ENCODE data around the gene SYT2. TPM values are rescaled to one million over a fixed set of nuclear protein-coding genes. Genes with fewer than 3 reads are reported as not detected.
"Not testable (repeated sequence)": the region's sequence is repeated elsewhere in the genome, so short reads cannot be mapped to it uniquely, and the experiment has no call there.

The SYT2 gene
- total RNA-seq, 1 donor from 2014 or later: 0.06 TPM

DNA sequence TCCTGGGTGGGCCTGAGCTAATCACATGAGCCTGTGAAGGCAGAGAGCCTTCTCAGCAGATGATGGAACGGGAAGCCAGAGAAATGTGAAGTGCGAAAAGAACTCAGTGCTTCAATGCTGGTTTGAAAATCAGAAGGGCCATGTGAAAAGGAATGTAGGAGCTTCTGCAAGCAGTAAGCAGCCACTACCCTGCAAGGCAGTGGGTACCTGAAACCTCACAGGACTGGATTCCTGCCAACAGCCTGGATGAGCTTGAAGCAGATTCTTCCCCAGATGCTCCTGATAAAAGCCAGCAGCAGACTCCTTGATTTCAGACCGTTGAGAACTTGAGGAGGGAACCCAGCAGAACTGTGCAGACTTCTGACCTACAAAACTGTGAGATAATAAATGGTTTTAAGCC is 158.6 kb downstream of the SYT2 start:
- Histone ChIP-seq H3K27ac (no peak overlapping the region), H3K36me3 (no peaks in the 10 kb centered on the region), H3K4me1 (peaks cover 18% of the 10 kb centered on the region), H3K4me3 (no peak overlapping the region), H3K27me3 (no peaks in the 10 kb centered on the region), H3K9me3 (no peaks in the 10 kb centered on the region)
- intact Hi-C loops (cut with DNase I): no loop called here
- ATAC-seq (no peak), DNase-seq (no peak)
- TF ChIP-seq, protein P1, sequence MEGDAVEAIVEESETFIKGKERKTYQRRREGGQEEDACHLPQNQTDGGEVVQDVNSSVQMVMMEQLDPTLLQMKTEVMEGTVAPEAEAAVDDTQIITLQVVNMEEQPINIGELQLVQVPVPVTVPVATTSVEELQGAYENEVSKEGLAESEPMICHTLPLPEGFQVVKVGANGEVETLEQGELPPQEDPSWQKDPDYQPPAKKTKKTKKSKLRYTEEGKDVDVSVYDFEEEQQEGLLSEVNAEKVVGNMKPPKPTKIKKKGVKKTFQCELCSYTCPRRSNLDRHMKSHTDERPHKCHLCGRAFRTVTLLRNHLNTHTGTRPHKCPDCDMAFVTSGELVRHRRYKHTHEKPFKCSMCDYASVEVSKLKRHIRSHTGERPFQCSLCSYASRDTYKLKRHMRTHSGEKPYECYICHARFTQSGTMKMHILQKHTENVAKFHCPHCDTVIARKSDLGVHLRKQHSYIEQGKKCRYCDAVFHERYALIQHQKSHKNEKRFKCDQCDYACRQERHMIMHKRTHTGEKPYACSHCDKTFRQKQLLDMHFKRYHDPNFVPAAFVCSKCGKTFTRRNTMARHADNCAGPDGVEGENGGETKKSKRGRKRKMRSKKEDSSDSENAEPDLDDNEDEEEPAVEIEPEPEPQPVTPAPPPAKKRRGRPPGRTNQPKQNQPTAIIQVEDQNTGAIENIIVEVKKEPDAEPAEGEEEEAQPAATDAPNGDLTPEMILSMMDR (IDR thresholded peaks at IDR 0.05): no peak

DNA sequence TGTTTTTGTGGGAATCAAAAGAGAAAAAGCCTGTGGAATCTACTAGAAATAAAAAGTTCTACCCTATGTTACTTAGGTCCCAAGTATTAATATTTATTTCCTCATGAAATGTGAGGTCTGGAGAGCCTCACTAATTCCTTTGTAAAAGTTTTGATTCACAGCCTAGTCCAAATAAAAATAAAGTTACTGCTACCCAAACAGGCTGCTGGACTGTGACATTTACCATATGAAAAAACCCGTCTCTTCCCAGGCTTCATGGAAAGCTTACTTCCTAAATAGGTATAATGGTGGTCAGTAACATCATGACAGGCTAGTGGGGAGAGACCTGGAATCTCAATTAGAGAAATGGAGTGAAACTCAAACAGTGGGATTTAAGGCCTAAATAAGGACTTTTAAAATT is 160.2 kb downstream of the SYT2 start:
- H3K4me3 ChIP-seq; H3K9me3 ChIP-seq; H3K36me3 ChIP-seq; H3K27ac ChIP-seq; H3K27me3 ChIP-seq; DNase-seq; ATAC-seq; intact Hi-C loops (cut with DNase I): not testable (repeated sequence)
- peaks cover 27% of the 10 kb centered on the region for H3K4me1 ChIP-seq

DNA sequence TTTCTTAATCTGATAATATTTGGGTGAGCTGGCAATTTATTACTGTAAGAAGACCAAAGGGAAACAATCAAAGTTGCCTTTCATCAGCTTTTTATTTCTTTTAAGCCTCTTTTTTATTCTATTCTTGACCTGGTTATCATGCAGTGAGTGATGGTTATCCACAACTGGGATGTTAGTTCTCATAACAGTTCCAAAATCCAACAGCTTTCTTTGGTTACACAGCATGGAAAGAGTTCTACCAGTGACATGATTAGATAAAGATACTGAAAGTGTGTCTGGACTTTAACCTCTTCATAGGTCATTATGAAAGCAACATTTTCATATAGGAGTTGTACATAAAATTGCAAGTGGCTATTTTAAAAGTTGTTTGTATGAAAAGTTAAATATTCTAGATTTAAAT is 163.0 kb downstream of the SYT2 start:
- intact Hi-C loops (cut with DNase I): no loop called here
- H3K36me3 ChIP-seq: no peaks in the 10 kb centered on the region
- no peaks in the 10 kb centered on the region for H3K9me3 ChIP-seq
- no peaks in the 10 kb centered on the region for H3K27me3 ChIP-seq
- DNase-seq (no peak), ATAC-seq (no peak)
- TF ChIP-seq, protein P1 (IDR thresholded peaks at IDR 0.05): no peak
- no peak overlapping the region for H3K4me3 ChIP-seq
- no peak overlapping the region for H3K27ac ChIP-seq
- H3K4me1 ChIP-seq: peaks cover 9% of the 10 kb centered on the region

DNA sequence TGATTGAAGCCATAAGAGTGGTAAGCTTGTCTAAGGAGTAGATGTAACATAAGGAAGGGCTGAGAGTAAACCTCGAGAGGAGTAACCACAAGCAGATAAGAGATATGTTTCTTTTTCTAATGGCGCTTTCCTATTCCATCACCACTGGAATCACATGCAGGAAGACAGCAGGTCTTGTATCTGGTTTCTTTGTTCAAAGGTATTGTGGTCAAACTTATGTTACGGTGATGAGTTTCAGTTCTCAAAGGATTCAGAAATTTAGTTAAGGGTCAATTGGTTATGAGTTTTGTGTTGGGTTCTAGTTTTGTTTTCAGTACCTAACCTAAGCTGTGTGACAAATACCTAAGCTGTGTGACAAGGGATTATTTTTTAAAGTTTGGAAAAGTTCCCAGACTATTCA is 163.5 kb downstream of the SYT2 start:
- DNase-seq; H3K4me3 ChIP-seq; H3K27me3 ChIP-seq; H3K36me3 ChIP-seq; H3K9me3 ChIP-seq; H3K27ac ChIP-seq; H3K4me1 ChIP-seq; intact Hi-C loops (cut with DNase I); ATAC-seq: not testable (repeated sequence)

DNA sequence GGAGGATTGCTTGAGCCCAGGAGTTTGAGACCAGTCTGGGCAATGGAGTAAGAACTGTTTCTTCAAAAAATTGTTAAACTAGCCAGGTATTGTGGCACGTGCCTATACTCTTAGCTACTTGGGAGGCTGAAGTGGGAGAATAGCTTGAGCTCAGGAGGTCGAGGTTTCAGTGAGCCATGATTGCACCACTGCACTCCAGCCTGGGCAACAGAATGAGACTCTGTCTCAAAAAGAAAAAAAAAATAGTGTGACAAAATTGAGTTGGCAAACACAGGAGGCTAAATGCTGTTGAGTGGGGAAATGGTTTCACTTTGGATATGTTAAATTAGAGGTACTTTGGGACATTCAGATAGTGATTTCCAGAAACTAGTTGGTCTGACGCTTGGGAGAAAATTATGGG is 163.9 kb downstream of the SYT2 start:
- DNase-seq: peak; percentile 63
- H3K9me3 ChIP-seq; H3K36me3 ChIP-seq; H3K4me3 ChIP-seq; H3K27me3 ChIP-seq; intact Hi-C loops (cut with DNase I); H3K4me1 ChIP-seq: not testable (repeated sequence)
- peak overlapping the region; percentile 13 for H3K27ac ChIP-seq
- ATAC-seq: peak; percentile 42

DNA sequence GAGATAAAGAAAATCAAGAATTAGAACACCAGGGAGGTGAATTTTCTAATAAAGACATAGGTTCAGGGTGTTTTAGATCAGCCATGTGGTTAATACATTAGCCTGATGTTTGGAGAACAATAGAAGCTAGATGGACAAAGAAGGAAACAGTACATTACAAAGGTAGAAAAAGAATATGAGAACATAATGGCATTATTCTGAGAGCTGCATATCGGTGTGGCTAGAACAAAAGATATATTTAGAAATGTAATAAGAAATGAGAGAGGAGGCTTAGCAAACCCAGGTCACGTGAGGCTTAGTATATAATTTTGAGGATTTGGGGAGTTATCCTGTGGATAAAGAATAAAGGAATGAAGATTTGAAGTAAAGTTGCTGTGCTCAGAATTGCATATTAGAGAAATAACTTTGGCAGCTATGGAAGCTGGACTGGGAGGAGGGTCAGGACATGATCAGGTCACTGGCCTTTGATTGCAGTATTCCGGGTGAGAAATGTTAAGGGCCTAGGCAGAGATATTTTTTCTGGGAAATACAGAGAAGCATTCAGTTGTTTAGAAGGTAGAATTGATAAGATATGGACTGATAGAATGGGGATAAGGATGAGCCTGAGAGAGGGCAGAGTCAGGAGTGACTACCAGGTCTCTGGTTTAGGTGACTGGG is 164.5 kb downstream of the SYT2 start:
- H3K9me3 ChIP-seq; H3K36me3 ChIP-seq; H3K27me3 ChIP-seq; H3K4me1 ChIP-seq; ATAC-seq; intact Hi-C loops (cut with DNase I); DNase-seq; H3K4me3 ChIP-seq: not testable (repeated sequence)
- H3K27ac ChIP-seq: peak overlapping the region; percentile 13

DNA sequence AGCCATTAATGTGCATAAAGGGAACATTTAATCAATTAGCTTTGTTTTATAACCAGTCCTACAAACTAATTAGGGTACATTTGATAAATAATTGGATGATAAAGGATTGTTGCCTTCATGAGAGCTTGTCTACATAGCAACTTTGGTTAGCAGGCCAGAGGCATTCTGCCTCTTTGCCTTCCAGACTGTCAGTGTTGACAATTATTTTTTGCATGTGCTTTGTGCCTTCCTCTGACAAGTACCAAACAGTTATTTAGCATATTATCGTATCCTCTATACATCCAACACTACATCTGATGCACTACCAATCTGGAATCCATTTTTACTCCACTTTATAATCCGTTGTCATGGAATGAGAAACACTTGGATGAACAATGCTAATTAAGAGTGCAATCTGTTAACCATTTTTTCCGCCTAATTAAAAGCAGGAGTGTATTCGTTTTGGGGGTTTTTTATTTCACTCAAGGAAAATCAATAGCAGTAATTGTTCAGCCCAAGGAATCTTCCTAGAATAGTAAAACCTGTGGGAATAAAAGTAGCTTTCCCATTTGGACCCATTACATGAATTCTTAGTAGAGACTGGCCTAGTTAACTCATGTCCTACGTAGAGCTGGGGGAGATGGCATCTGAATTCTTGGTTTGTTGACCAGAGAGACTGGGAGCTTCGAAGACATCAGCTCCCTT is 165.3 kb downstream of the SYT2 start:
- H3K27me3 ChIP-seq; H3K27ac ChIP-seq; DNase-seq; intact Hi-C loops (cut with DNase I); ATAC-seq; H3K4me1 ChIP-seq; H3K36me3 ChIP-seq; H3K9me3 ChIP-seq; H3K4me3 ChIP-seq: not testable (repeated sequence)

DNA sequence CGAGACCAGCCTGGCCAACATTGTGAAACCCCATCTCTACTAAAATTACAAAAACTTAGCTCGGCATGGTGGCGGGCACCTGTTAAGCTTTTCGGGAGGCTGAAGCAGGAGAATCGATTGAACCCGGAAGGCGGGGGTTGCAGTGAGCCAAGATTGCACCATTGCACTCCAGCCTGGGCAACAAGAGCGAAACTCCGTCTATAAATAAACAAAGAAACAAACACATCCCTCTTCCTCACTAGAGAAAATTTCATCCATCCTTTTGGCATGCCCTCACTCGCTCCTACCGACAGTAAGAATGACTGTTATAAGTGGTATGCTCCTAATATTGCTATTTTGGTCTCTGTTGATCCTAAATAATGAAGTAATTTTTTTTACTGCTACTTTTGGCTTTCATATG is 166.7 kb downstream of the SYT2 start:
- H3K27ac ChIP-seq: peak overlapping the region; percentile 20
- H3K36me3 ChIP-seq; DNase-seq; H3K9me3 ChIP-seq; H3K27me3 ChIP-seq; ATAC-seq; intact Hi-C loops (cut with DNase I): not testable (repeated sequence)
- H3K4me3 ChIP-seq: peak overlapping the region; percentile 9
- peaks cover 21% of the 10 kb centered on the region for H3K4me1 ChIP-seq

DNA sequence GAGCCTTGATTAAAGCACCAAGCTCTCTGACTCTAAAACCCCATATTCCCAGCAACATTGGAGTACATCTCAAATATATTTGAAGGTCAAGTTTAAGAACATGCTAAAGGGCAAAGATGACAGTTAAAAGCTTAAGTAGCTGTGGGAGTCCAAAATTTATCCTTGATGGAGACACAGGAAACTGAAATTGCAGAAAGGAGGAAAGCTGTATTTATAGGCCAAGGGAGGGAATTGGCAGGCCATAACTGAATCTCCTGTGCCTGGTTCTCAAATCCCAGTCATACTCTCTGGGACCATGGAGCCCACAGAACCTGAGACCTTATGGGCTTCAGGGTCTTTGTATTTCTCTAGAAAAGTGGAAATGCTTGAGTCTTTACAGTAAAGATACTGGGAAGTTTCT is 167.8 kb downstream of the SYT2 start:
- Histone ChIP-seq H3K4me1 (peaks cover 23% of the 10 kb centered on the region), H3K27ac (peak overlapping the region; percentile 14), H3K4me3 (peak overlapping the region; percentile 45)
- H3K27me3 ChIP-seq; H3K36me3 ChIP-seq; ATAC-seq; intact Hi-C loops (cut with DNase I); H3K9me3 ChIP-seq; DNase-seq: not testable (repeated sequence)

DNA sequence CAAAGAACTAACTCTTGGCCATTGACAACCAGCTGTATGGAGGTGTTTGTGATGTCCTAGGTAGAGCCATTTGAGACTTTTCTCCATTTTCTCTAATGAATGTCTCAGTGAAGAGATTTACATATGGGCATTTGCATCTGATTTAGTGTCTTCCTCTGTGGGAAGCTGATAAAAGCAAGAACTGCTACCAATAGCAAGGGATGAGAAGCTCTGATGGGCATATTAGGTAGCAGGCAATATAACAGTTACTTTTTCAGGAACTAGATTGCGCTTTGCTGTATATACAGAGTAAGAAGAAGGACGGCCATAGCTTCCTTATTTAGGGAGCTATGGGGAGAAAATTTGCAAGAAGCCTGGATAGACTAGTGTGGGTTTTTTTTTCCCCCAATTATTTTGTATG is 169.4 kb downstream of the SYT2 start:
- intact Hi-C loops (cut with DNase I); H3K27me3 ChIP-seq; H3K9me3 ChIP-seq; ATAC-seq; H3K36me3 ChIP-seq; DNase-seq: not testable (repeated sequence)
- Histone ChIP-seq H3K27ac (peak overlapping the region; percentile 63), H3K4me3 (peak overlapping the region; percentile 45), H3K4me1 (peaks cover 18% of the 10 kb centered on the region)

All from upper lobe of right lung (tissue), 1 donor.